HepG2 (cell line): ENCODE measurements around the gene EBP. TPM values are rescaled to one million over a fixed set of nuclear protein-coding genes. Genes with fewer than 3 reads are reported as not detected.

Experiments used
- BORCS8-MEF2B ChIP-seq: sonication (generic); formaldehyde crosslinking; IDR thresholded peaks from 2 replicates; pipeline ENCODE4 v1.8.0; 2022; ENCODE audit warnings: mild to moderate bottlenecking, missing genetic modification reagents
- FOXP4 ChIP-seq: sonication (generic); formaldehyde crosslinking; IDR thresholded peaks from 2 replicates; pipeline ENCODE4 v1.4.0; 2020; ENCODE audit warnings: missing genetic modification reagents
- GTF3A ChIP-seq: sonication (generic); formaldehyde crosslinking; conservative IDR thresholded peaks from 2 replicates; pipeline ENCODE4 v1.4.0; 2020; ENCODE audit warnings: mild to moderate bottlenecking, missing genetic modification reagents
- JARID2 ChIP-seq: sonication (generic); formaldehyde crosslinking; IDR thresholded peaks from 2 replicates; pipeline ENCODE4 v1.8.1; 2023; ENCODE audit warnings: missing genetic modification reagents, inconsistent platforms; ENCODE audit not compliant: insufficient replicate concordance
- KDM3A ChIP-seq: IDR thresholded peaks from 2 replicates; pipeline ENCODE4 v1.6.1; 2018; ENCODE audit warnings: low read depth, missing compliant biosample characterization
- MBNL3 ChIP-seq: fragments of 250-450 bp; sonication (Bioruptor Pico); conservative IDR thresholded peaks from 2 replicates; pipeline ENCODE4 v1.8.0; 2022; ENCODE audit warnings: mild to moderate bottlenecking, inconsistent platforms
- NCOA1 ChIP-seq: sonication (generic); formaldehyde crosslinking; IDR thresholded peaks from 2 replicates; pipeline ENCODE4 v1.9.0; 2021; ENCODE audit warnings: missing genetic modification reagents
- PAX8 ChIP-seq: sonication (generic); formaldehyde crosslinking; IDR thresholded peaks from 2 replicates; pipeline ENCODE4 v1.8.0; 2022; ENCODE audit warnings: mild to moderate bottlenecking, missing genetic modification reagents, borderline replicate concordance
- PHF8 ChIP-seq: sonication (generic); formaldehyde crosslinking; IDR thresholded peaks from 2 replicates; pipeline ENCODE4 v1.5.0; 2020; ENCODE audit warnings: missing genetic modification reagents
- RAD51 ChIP-seq: fragments of 450-650 bp; IDR thresholded peaks from 2 replicates; pipeline ENCODE4 v1.6.1; 2016; ENCODE audit warnings: borderline replicate concordance
- SP2 ChIP-seq: sonication (generic); formaldehyde crosslinking; IDR thresholded peaks from 2 replicates; pipeline ENCODE4 v1.5.1; 2020; ENCODE audit warnings: mild to moderate bottlenecking, missing genetic modification reagents
- SRSF4 ChIP-seq: fragments of 200-400 bp; formaldehyde crosslinking; IDR thresholded peaks from one replicate; pipeline ENCODE4 v1.6.1; 2018; ENCODE audit warnings: mild to moderate bottlenecking, low read depth, low read length, moderate library complexity; ENCODE audit not compliant: poor library complexity, severe bottlenecking
- ZBTB34 ChIP-seq: sonication (generic); formaldehyde crosslinking; IDR thresholded peaks from 2 replicates; pipeline ENCODE4 v1.8.0; 2022; ENCODE audit warnings: mild to moderate bottlenecking, missing genetic modification reagents
- ZBTB7A ChIP-seq: sonication (generic); formaldehyde crosslinking; IDR thresholded peaks from 2 replicates; pipeline ENCODE4 v1.8.0; 2022; ENCODE audit warnings: mild to moderate bottlenecking, missing genetic modification reagents
- ZNF230 ChIP-seq: sonication (generic); formaldehyde crosslinking; IDR thresholded peaks from 2 replicates; pipeline ENCODE4 v1.4.0; 2020; ENCODE audit warnings: mild to moderate bottlenecking, missing genetic modification reagents
- ZNF256 ChIP-seq: sonication (generic); formaldehyde crosslinking; conservative IDR thresholded peaks from 2 replicates; pipeline ENCODE4 v1.4.0; 2020; ENCODE audit warnings: missing genetic modification reagents
- ZZZ3 ChIP-seq: sonication (generic); formaldehyde crosslinking; IDR thresholded peaks from 2 replicates; pipeline ENCODE4 v1.4.0; 2020; ENCODE audit warnings: missing genetic modification reagents, mild to moderate bottlenecking, borderline replicate concordance
- polyA plus RNA-seq, 8 experiments: library from polyadenylated mRNA; depleted of rRNA in 3 of 8; stranded (reverse) in 7 of 8; unstranded in 1 of 8; fragments of >200 nt; fragmentation: Illumina TruSeq in 4 of 8; extraction: Trizol in 4 of 8; gene quantifications; 2 replicates each; pipeline versions ENCODE4 v1.2.1 to v1.2.3, GENCODE V29; 2011 to 2016; ENCODE audit warnings: low read depth in 4 of 8, missing spikeins in 1 of 8, mixed read lengths in 1 of 8; ENCODE audit not compliant: insufficient read depth in 1 of 8
- total RNA-seq, 5 experiments: library from RNA; depleted of rRNA; stranded (reverse); fragments of >200 nt; fragmentation: Illumina TruSeq; extraction: Trizol; gene quantifications; 2 replicates each; pipeline ENCODE4 v1.2.3, GENCODE V29; 2016; ENCODE audit warnings: low read depth in 1 of 5
- TF ChIP-seq, protein P1 (sequence below): conservative IDR thresholded peaks from 2 replicates; pipeline ENCODE4 v1.6.1; 2018; ENCODE audit warnings: missing genetic modification reagents
- TF ChIP-seq, protein P2 (sequence below): sonication (generic); formaldehyde crosslinking; IDR thresholded peaks from 2 replicates; pipeline ENCODE4 v1.8.1; 2023; ENCODE audit warnings: missing genetic modification reagents, inconsistent platforms, borderline replicate concordance
- TF ChIP-seq, protein P3 (sequence below): sonication (generic); formaldehyde crosslinking; IDR thresholded peaks from 2 replicates; pipeline ENCODE4 v1.5.0; 2020; ENCODE audit warnings: mild to moderate bottlenecking, missing genetic modification reagents, borderline replicate concordance

The EBP gene
- total and polyA plus RNA-seq, 2 of the 13 experiments (the other 11 are each of a cell fraction or from before 2014, with no cell fraction given) = 106 to 260 TPM

DNA sequence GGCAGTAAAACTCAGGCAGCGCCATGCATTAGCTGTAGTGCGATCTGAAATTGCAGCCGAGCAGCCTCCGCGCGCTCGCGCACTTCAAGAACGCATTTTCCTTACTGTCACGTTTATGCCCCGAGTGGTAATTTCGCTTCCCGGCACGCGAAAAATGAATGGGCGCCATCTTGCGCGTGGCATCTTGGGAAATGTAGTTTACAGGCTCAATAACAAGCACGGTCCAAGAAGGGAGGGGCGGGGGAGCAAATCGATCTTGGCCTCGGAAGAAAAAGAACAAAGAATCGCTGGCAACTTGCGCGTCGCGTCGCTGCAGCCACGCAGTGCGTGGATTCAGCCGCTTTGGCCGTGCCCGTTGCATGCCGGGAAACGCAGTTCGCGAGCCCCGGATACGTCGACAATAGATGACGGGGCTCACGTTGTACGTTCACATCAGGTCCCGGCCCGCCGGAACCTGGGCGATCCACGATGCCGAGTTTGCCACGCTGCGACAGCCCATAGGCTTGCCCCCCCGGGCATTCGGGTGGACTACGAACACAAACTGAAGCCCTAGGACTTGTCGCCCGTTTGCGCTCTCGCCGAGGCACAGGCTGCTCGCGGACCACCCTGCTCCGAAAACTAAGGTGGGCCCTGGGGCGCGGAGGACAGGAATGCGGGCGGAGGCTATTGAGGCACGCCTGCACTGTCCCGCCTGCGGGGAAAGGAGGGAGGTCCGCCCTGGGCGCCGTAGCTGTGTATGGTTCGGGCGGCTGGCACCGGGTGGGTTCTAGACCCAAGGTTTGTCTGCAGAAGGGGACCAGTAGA, 45.6 kb upstream of the EBP start, which contains the start of gene FTSJ1 (continued):
- TF ChIP-seq FOXP4 (CRISPR knock-in tag) (no peak), JARID2 (no peak), PHF8 (CRISPR knock-in tag) (peak; percentile 76), BORCS8-MEF2B (CRISPR knock-in tag) (peak; percentile 54; the same call in 1 of the 2 replicates), NCOA1 (CRISPR knock-in tag) (no peak), SRSF4 (no peak), ZBTB34 (no peak), PAX8 (no peak), ZNF230 (CRISPR knock-in tag) (no peak; the same call in 1 of the 2 replicates), GTF3A (CRISPR knock-in tag) (no peak), SP2 (CRISPR knock-in tag) (no peak), MBNL3 (CRISPR knock-in tag) (no peak), RAD51 (no peak), ZZZ3 (CRISPR knock-in tag) (no peak), ZNF256 (no peak), KDM3A (CRISPR knock-in tag) (no peak; the same call in 1 of the 2 replicates), ZBTB7A (CRISPR knock-in tag) (no peak)
- TF ChIP-seq, protein P1, sequence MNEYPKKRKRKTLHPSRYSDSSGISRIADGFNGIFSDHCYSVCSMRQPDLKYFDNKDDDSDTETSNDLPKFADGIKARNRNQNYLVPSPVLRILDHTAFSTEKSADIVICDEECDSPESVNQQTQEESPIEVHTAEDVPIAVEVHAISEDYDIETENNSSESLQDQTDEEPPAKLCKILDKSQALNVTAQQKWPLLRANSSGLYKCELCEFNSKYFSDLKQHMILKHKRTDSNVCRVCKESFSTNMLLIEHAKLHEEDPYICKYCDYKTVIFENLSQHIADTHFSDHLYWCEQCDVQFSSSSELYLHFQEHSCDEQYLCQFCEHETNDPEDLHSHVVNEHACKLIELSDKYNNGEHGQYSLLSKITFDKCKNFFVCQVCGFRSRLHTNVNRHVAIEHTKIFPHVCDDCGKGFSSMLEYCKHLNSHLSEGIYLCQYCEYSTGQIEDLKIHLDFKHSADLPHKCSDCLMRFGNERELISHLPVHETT = no peak
- TF ChIP-seq, protein P2, sequence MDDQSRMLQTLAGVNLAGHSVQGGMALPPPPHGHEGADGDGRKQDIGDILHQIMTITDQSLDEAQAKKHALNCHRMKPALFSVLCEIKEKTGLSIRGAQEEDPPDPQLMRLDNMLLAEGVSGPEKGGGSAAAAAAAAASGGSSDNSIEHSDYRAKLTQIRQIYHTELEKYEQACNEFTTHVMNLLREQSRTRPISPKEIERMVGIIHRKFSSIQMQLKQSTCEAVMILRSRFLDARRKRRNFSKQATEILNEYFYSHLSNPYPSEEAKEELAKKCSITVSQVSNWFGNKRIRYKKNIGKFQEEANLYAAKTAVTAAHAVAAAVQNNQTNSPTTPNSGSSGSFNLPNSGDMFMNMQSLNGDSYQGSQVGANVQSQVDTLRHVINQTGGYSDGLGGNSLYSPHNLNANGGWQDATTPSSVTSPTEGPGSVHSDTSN (CRISPR knock-in tag) = no peak
- TF ChIP-seq, protein P3, sequence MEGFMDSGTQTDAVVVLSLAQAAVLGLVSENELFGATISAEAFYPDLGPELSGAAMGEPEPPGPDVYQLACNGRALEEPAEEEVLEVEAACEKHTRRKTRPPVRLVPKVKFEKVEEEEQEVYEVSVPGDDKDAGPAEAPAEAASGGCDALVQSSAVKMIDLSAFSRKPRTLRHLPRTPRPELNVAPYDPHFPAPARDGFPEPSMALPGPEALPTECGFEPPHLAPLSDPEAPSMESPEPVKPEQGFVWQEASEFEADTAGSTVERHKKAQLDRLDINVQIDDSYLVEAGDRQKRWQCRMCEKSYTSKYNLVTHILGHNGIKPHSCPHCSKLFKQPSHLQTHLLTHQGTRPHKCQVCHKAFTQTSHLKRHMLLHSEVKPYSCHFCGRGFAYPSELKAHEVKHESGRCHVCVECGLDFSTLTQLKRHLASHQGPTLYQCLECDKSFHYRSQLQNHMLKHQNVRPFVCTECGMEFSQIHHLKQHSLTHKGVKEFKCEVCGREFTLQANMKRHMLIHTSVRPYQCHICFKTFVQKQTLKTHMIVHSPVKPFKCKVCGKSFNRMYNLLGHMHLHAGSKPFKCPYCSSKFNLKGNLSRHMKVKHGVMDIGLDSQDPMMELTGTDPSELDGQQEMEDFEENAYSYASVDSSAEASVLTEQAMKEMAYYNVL = no peak
